GM12891 (cell line): ENCODE measurements around the gene PTPRN2.

Source experiments
- DNase-seq: peaks from one replicate; pipeline ENCODE4 v3.0.0; 2011; ENCODE audit warnings: low spot score; ENCODE audit not compliant: insufficient read length
- FAIRE-seq: peaks from 2 replicates; lab custom pipeline; 2011; peaks lifted over from hg19 to GRCh38; lab: Jason Lieb, UNC
- PAX5 ChIP-seq: IDR thresholded peaks from 2 replicates; pipeline ENCODE4 v1.6.1; 2011; ENCODE audit warnings: low read length, moderate library complexity, mild to moderate bottlenecking; ENCODE audit not compliant: insufficient read depth, severe bottlenecking
- POLR2A ChIP-seq: IDR thresholded peaks from 2 replicates; pipeline ENCODE4 v1.6.1; 2011; ENCODE audit warnings: low read depth, low read length, control low read depth
- POLR2AphosphoS5 ChIP-seq: IDR thresholded peaks from 2 replicates; pipeline ENCODE4 v1.6.1; 2011; ENCODE audit warnings: low read depth, low read length, control low read depth
- POU2F2 ChIP-seq: IDR thresholded peaks from 2 replicates; pipeline ENCODE4 v1.6.1; 2011; ENCODE audit warnings: low read depth, mild to moderate bottlenecking, control low read depth, low read length, moderate library complexity
- SPI1 ChIP-seq: IDR thresholded peaks from 2 replicates; pipeline ENCODE4 v1.6.1; 2011; ENCODE audit warnings: low read depth, low read length, control low read depth
- TAF1 ChIP-seq: IDR thresholded peaks from 2 replicates; pipeline ENCODE4 v1.6.1; 2011; ENCODE audit warnings: low read depth, low read length, control low read depth

The PTPRN2 gene

DNA sequence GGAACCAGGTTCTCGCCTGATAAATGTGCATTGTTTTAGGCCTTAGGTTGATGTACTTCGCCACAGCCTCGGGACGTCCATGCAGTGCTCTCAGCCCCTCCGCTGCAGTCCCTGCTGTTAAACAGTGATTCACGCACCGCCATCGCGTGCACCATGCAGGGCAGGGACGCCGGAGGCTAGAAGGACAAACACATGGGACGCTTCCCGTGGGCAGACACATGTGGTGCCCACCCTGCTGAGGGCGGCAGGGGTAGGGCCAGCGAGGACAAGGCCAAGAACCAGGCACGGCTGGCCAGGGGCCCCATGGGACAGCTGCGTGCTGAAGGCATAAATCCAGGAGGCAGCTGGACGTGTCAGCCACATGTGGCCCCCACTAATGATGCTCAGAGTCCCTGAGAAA, 394.7 kb downstream of the PTPRN2 start:
- TF ChIP-seq TAF1 (no peak), SPI1 (no peak), PAX5 (no peak), POLR2AphosphoS5 (no peak), POU2F2 (no peak), POLR2A (no peak)
- FAIRE-seq (no peak), DNase-seq (no peak)

GRCh38 chr7:158192184-158192835, 395.3 kb downstream of the PTPRN2 start:
- DNase-seq (no peak), FAIRE-seq (no peak)
- TF ChIP-seq POLR2A: no peak
- no peak for TF ChIP-seq TAF1

DNA sequence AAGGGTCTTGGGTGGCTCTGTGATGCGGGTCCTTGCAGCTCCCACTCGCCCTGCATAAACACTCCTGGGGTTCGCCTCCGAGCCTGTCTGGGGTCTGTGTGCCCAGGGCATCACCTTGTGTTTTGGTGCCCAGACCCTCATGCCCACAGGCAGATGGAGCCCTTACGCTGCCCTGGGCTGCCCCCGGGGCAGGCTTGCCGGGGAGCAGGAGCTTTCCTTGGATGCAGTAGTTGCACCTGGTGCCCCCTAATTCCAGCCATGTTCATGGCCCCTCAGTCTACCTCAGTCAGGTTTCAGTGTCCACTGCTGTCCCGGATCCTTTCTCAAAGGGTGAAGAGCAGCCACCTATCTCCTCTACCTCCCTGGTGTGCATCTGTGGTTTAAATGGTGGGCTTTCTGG, 396.0 kb downstream of the PTPRN2 start:
- no peak for TF ChIP-seq POU2F2
- TF ChIP-seq POLR2A: no peak
- TF ChIP-seq TAF1: no peak
- TF ChIP-seq SPI1: no peak
- no peak for TF ChIP-seq POLR2AphosphoS5
- TF ChIP-seq PAX5: no peak
- no peak for DNase-seq
- FAIRE-seq: no peak

GRCh38 chr7:158190756-158191155, 396.9 kb downstream of the PTPRN2 start:
- no peak for TF ChIP-seq POLR2AphosphoS5
- no peak for FAIRE-seq
- DNase-seq: no peak

- no peak for FAIRE-seq
- TF ChIP-seq POLR2A (no peak), POU2F2 (no peak), POLR2AphosphoS5 (no peak)
- no peak for DNase-seq
Measured at GRCh38 chr7:158188676-158189075, 398.9 kb downstream of the PTPRN2 start.

- no peak for FAIRE-seq
- no peak for DNase-seq
- TF ChIP-seq POU2F2: no peak
- no peak for TF ChIP-seq POLR2AphosphoS5
- TF ChIP-seq TAF1: no peak
- no peak for TF ChIP-seq PAX5
- TF ChIP-seq POLR2A: no peak
- no peak for TF ChIP-seq SPI1
Measured at GRCh38 chr7:158187694-158187994, 400.0 kb downstream of the PTPRN2 start.

- TF ChIP-seq POU2F2 (no peak), POLR2A (no peak), SPI1 (no peak), PAX5 (no peak), TAF1 (no peak), POLR2AphosphoS5 (no peak)
- no peak for DNase-seq
- FAIRE-seq: no peak
Measured at GRCh38 chr7:158186864-158187693, 400.5 kb downstream of the PTPRN2 start.

- no peak for FAIRE-seq
- TF ChIP-seq TAF1 (no peak), POLR2A (no peak), POU2F2 (no peak), SPI1 (no peak), POLR2AphosphoS5 (no peak), PAX5 (no peak)
- no peak for DNase-seq
Measured at GRCh38 chr7:158186406-158186805, 401.2 kb downstream of the PTPRN2 start.

GRCh38 chr7:158185653-158186052, 402.0 kb downstream of the PTPRN2 start:
- no peak for DNase-seq
- FAIRE-seq: no peak
- TF ChIP-seq TAF1: no peak
- TF ChIP-seq POLR2AphosphoS5: no peak
- no peak for TF ChIP-seq POU2F2
- no peak for TF ChIP-seq PAX5
- TF ChIP-seq SPI1: no peak
- TF ChIP-seq POLR2A: no peak

DNA sequence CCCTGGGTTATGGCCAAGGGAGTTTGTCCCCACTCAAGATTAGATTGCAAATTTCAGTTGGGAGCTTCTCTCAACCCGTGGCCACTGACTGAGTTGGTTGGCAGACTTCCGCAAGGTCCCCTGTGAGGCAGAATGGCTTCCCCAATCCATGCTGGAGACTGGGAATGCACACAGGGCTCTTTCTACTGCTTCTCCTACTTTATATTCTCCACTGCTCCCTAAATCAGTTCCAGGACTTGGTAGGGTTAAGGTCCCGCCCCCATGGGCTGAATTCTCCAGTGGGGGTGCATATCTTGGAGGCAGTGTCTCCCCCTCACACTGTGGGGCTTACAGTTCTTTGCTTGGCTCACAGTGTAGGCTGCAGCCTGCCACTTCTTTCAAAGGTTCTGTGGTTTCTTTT, 404.2 kb downstream of the PTPRN2 start:
- DNase-seq: no peak
- no peak for FAIRE-seq
- TF ChIP-seq POLR2A (no peak), POLR2AphosphoS5 (no peak), PAX5 (no peak), POU2F2 (no peak), SPI1 (no peak), TAF1 (no peak)

DNA sequence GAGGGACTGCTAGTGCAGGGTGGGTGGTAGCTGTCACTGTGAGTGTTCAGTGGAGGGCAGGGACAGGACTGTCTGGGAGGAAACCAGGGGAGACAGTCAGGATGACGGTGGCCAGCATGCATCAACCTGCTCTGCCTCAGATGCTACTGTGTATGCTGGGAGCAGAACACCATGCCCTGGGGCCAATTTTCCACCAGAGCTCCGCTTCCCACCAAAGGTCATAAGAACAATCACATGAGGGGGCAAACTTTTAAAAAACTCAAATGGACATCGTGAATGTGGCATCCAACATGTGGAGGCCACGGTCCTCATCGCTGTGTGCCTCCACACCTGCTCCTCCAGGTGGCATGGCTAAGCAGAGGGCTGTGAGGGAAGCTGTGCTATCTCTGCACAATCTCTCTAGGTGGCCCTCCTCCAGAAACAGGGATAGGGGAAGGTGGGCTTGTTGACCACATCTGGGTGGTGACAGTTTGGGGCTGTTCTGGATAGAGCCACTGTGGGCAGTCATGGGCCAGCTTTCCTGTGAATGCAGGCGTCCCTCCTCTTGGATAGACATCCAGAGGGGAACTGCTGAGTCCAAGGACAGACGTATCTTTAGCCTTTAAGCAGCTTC, 411.0 kb downstream of the PTPRN2 start:
- TF ChIP-seq POU2F2 (no peak), TAF1 (no peak), POLR2A (no peak), SPI1 (no peak), POLR2AphosphoS5 (no peak), PAX5 (no peak)
- no peak for DNase-seq
- no peak for FAIRE-seq
